ENCODE data around the gene CPXCR1.
"Not testable (repeated sequence)": the region's sequence is repeated elsewhere in the genome, so short reads cannot be mapped to it uniquely, and the experiment has no call there.

Gene CPXCR1

DNA sequence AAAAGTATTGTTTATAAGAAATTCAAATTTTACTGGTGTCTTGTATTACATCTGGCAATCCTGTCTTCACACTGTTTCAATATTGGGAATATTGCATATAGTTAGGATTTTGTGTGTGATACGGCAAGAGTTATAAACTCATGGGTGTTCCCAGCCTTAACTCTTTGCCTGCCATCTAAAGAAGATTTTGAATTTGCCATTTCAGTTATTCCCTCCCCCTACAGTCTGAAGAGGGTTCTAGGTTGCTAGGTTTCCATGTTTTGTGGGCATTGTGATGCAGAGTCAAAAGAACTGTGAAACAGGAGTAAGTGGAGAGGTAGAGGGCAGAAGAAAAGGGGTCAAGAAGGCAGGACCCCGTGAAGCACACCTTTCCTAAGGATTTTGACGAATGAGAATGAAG lies at the start of gene CPXCR1:
Gene CPXCR1 (plus strand): TSS at position 301 of the 400 bp plus-strand sequence. CDS start 6,190 bp downstream, outside the sequence.
- DNase-seq, result no peak

GRCh38 chrX:88735835-88736234 lies 11.2 kb upstream of the CPXCR1 start:
- DNase-seq, result no peak

GRCh38 chrX:88746215-88746614 lies 810 bp upstream of the CPXCR1 start:
- DNase-seq, result not testable (repeated sequence)

DNA sequence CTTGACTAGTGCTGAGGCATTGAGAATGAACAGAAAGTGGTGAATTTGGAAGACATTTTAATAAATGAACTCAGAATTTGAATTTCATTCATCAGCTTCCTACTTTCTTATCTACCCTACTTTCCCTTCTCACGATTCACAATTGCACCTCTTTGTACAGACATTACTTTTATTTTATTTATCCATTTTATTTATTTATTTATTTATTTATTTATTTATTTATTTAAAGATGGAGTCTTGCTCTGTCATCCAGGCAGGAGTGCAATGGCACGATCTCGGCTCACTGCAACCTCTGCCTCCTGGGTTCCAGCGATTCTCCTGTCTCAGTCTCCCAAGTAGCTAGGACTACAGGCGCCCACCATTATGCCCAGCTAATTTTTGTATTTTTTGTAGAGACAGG lies 5.3 kb downstream of the CPXCR1 start:
- not testable (repeated sequence) for DNase-seq

DNA sequence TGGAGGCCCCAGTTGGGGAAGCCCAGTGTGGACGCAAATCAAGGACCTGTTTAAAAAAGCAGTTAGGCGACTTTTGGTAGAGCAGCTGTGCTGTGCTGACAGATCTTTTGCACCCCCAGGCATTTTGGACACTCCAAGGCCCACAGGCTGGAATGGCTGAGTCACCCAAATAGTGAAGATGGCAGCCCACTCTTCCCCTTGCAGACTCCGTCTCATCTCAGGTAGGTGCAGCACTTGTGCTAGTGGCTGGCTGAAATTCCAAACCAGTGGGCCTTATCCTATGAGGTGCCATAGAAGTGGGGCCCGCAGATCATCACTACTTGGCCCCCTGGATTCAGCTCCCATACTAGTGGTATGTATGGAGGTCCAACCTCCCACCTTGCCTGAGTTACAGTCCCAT lies 42.8 kb downstream of the CPXCR1 start:
- no peak for DNase-seq
